NCI-H82 treated with DMSO at 0.1 percent for 48 hours (cell line): ENCODE measurements around the gene GDF9.
"Not testable (repeated sequence)": the region's sequence is repeated elsewhere in the genome, so short reads cannot be mapped to it uniquely, and the experiment has no call there.

ENCODE experiments used
- DNase-seq: peaks from one replicate; lab custom pipeline; 2025; ENCODE audit not compliant: unreplicated experiment; lab: John Stamatoyannopoulos, UW

The GDF9 gene

GRCh38 chr5:132873119-132873929 is 7.1 kb upstream of the GDF9 start, which contains the start of gene LEAP2:
TSS of gene LEAP2 (plus strand) at chr5:132873668. CDS start at chr5:132873695, 27 bp downstream.
- no peak for DNase-seq

GRCh38 chr5:132872788-132873118 is 6.5 kb upstream of the GDF9 start:
- DNase-seq, result no peak

- no peak for DNase-seq
These were observed 5.4 kb upstream of the GDF9 start for GRCh38 chr5:132871459-132872284.

- DNase-seq, result no peak
These were observed 4.5 kb upstream of the GDF9 start for GRCh38 chr5:132870801-132871200.

GRCh38 chr5:132868754-132869153 is 2.5 kb upstream of the GDF9 start:
- DNase-seq, result no peak

GRCh38 chr5:132867046-132867451 is 780 bp upstream of the GDF9 start:
- no peak for DNase-seq

GRCh38 chr5:132865668-132866341 is 464 bp downstream of the GDF9 start:
- DNase-seq, result no peak

- no peak for DNase-seq
These were observed 5.5 kb downstream of the GDF9 start for GRCh38 chr5:132860742-132861141.

GRCh38 chr5:132859889-132860437 is 6.3 kb downstream of the GDF9 start:
- no peak for DNase-seq

- no peak for DNase-seq
These were observed 10.3 kb downstream of the GDF9 start for GRCh38 chr5:132856011-132856410.

- not testable (repeated sequence) for DNase-seq
These were observed 11.3 kb downstream of the GDF9 start for GRCh38 chr5:132854992-132855391.

- no peak for DNase-seq
These were observed 12.0 kb downstream of the GDF9 start for GRCh38 chr5:132854301-132854700.

GRCh38 chr5:132853790-132854189 is 12.5 kb downstream of the GDF9 start:
- DNase-seq, result no peak

- no peak for DNase-seq
These were observed 12.9 kb downstream of the GDF9 start for GRCh38 chr5:132853323-132853722.

GRCh38 chr5:132850066-132850465 is 16.2 kb downstream of the GDF9 start:
- no peak for DNase-seq

GRCh38 chr5:132849347-132849746 is 16.9 kb downstream of the GDF9 start:
- no peak for DNase-seq

- no peak for DNase-seq
These were observed 18.0 kb downstream of the GDF9 start for GRCh38 chr5:132848270-132848669.

- no peak for DNase-seq
These were observed 25.0 kb downstream of the GDF9 start for GRCh38 chr5:132841305-132841704.

- DNase-seq, result no peak
These were observed 25.4 kb downstream of the GDF9 start for GRCh38 chr5:132840896-132841295.

- no peak for DNase-seq
These were observed 26.0 kb downstream of the GDF9 start for GRCh38 chr5:132840313-132840712.
